Central memory CD8-positive, alpha-beta T cell (primary cell): Measurements from ENCODE around the gene CDKAL1.

Source experiments
- ATAC-seq: fragments of 150-1000 bp; cut with Tn5 transposase; replicated peaks from 2 replicates; pipeline ENCODE4 v1.10.0; 2022; ENCODE audit warnings: mild to moderate bottlenecking, moderate FRiP score, moderate number of reproducible peaks; ENCODE audit not compliant: poor library complexity, severe bottlenecking; ENCODE audit errors: extremely low read depth
- DNase-seq, 2 donors: peaks; one replicate each; pipeline ENCODE4 v3.0.0; 2021; ENCODE audit warnings: low spot score in 2 of 2
- H3K27ac Mint-ChIP-seq: one replicate; pipeline ENCODE4 v1.8.0; 2022; ENCODE audit warnings: low read depth, mild to moderate bottlenecking, moderate library complexity, mixed read lengths
- H3K27me3 Mint-ChIP-seq: one replicate; pipeline ENCODE4 v1.8.0; 2022; ENCODE audit warnings: mixed read lengths
- H3K36me3 Mint-ChIP-seq: one replicate; pipeline ENCODE4 v1.8.0; 2022; ENCODE audit warnings: mild to moderate bottlenecking, moderate library complexity, mixed read lengths; ENCODE audit not compliant: insufficient read depth
- H3K4me1 Mint-ChIP-seq: one replicate; pipeline ENCODE4 v1.8.0; 2022; ENCODE audit warnings: mixed read lengths
- H3K4me3 Mint-ChIP-seq: one replicate; pipeline ENCODE4 v1.8.0; 2022; ENCODE audit warnings: mild to moderate bottlenecking, moderate library complexity, mixed read lengths
- H3K9me3 Mint-ChIP-seq: one replicate; pipeline ENCODE4 v1.8.0; 2022; ENCODE audit warnings: mixed read lengths

The CDKAL1 gene

DNA sequence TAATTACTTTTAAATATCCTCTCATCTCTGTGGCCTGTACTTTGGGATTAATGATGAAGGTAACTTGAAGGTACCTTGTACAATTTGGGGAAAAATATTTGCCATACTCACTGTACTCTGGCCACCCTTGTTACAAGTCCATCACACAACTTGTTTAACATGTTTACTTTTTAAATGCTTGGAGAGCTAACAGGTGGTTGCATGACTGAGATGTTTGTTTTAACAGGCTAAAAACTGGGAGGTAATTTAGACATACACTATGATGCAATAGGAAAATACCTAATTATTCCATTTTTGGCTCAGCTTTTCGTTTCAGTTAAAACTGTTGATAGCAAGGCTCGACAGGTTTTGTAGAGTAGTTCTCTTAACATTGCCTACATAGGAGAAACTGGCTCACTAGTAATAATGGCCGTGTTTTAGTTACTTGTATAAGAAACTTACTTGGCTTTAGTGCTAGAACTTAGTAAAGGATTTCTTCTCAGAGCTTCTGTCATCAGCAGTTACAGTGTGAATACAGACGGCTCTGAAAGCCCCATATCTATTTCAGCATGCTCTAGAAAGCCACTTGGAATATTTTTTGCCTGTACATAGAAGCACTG is 569.5 kb downstream of the CDKAL1 start:
- no peak overlapping the region for H3K4me3 Mint-ChIP-seq
- peaks cover 2% of the 10 kb centered on the region for H3K36me3 Mint-ChIP-seq
- no peaks in the 10 kb centered on the region for H3K27me3 Mint-ChIP-seq
- no peak overlapping the region for H3K27ac Mint-ChIP-seq
- no peak for DNase-seq
- peaks cover 25% of the 10 kb centered on the region for H3K4me1 Mint-ChIP-seq
- no peak for ATAC-seq
- no peaks in the 10 kb centered on the region for H3K9me3 Mint-ChIP-seq

GRCh38 chr6:21104288-21104687 is 570.0 kb downstream of the CDKAL1 start:
- H3K36me3 Mint-ChIP-seq: peaks cover 2% of the 10 kb centered on the region
- DNase-seq: no peak
- H3K27ac Mint-ChIP-seq: no peak overlapping the region

GRCh38 chr6:21107796-21108195 is 573.5 kb downstream of the CDKAL1 start:
- peaks cover 2% of the 10 kb centered on the region for H3K36me3 Mint-ChIP-seq
- H3K4me3 Mint-ChIP-seq: no peak overlapping the region
- no peak for ATAC-seq
- no peak for DNase-seq
- no peaks in the 10 kb centered on the region for H3K4me1 Mint-ChIP-seq
- H3K9me3 Mint-ChIP-seq: no peaks in the 10 kb centered on the region
- no peak overlapping the region for H3K27ac Mint-ChIP-seq
- H3K27me3 Mint-ChIP-seq: no peaks in the 10 kb centered on the region

More at GRCh38 chr6:21104288-21104687, 570.0 kb downstream of the CDKAL1 start:
- Mint-ChIP-seq H3K4me3 (no peak overlapping the region), H3K9me3 (no peaks in the 10 kb centered on the region), H3K4me1 (peaks cover 24% of the 10 kb centered on the region), H3K27me3 (no peaks in the 10 kb centered on the region)
- ATAC-seq: no peak

GRCh38 chr6:21109391-21110178 is 575.3 kb downstream of the CDKAL1 start:
- ATAC-seq (no peak), DNase-seq (no peak)
- Mint-ChIP-seq H3K9me3 (no peaks in the 10 kb centered on the region), H3K4me3 (no peak overlapping the region), H3K36me3 (peaks cover 2% of the 10 kb centered on the region), H3K27me3 (no peaks in the 10 kb centered on the region), H3K4me1 (no peaks in the 10 kb centered on the region), H3K27ac (no peak overlapping the region)

GRCh38 chr6:21110684-21111083 is 576.4 kb downstream of the CDKAL1 start:
- Mint-ChIP-seq H3K4me1 (no peaks in the 10 kb centered on the region), H3K9me3 (no peaks in the 10 kb centered on the region), H3K4me3 (no peak overlapping the region), H3K27ac (no peak overlapping the region), H3K27me3 (no peaks in the 10 kb centered on the region), H3K36me3 (peaks cover 2% of the 10 kb centered on the region)
- no peak for ATAC-seq
- no peak for DNase-seq

GRCh38 chr6:21111093-21111725 is 577.0 kb downstream of the CDKAL1 start:
- Mint-ChIP-seq H3K36me3 (peaks cover 2% of the 10 kb centered on the region), H3K27ac (no peak overlapping the region), H3K27me3 (no peaks in the 10 kb centered on the region), H3K9me3 (no peaks in the 10 kb centered on the region), H3K4me1 (no peaks in the 10 kb centered on the region), H3K4me3 (no peak overlapping the region)
- ATAC-seq: no peak
- DNase-seq: no peak

- ATAC-seq (no peak), DNase-seq (no peak)
- no peak overlapping the region for H3K4me3 Mint-ChIP-seq
- no peak overlapping the region for H3K27ac Mint-ChIP-seq
- H3K9me3 Mint-ChIP-seq: no peaks in the 10 kb centered on the region
- no peaks in the 10 kb centered on the region for H3K27me3 Mint-ChIP-seq
- no peaks in the 10 kb centered on the region for H3K4me1 Mint-ChIP-seq
- H3K36me3 Mint-ChIP-seq: no peaks in the 10 kb centered on the region
Measured at GRCh38 chr6:21115111-21115510, 580.9 kb downstream of the CDKAL1 start.

DNA sequence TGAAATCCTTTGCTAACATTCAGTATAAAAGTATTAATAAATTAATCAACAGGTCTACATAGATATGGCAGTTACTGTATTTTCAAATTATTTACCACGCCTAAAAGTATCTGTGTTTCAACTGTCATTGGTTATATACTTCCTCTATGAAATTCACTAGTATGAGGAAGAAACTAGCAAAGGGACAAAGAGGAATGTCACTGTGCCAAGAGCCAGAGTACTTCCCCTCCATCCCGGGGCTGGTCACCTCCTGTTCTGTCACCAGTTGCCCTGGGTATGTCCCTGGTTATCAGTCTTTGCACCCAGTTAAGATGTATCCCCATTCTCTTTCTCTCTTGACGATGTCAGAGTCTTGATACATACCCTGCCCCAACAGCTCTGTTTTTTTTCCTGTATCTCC is 582.5 kb downstream of the CDKAL1 start:
- Mint-ChIP-seq H3K27me3 (no peaks in the 10 kb centered on the region), H3K4me3 (no peak overlapping the region), H3K27ac (no peak overlapping the region), H3K36me3 (no peaks in the 10 kb centered on the region), H3K4me1 (no peaks in the 10 kb centered on the region), H3K9me3 (no peaks in the 10 kb centered on the region)
- ATAC-seq (no peak), DNase-seq (no peak)

- H3K27me3 Mint-ChIP-seq: no peaks in the 10 kb centered on the region
- H3K4me3 Mint-ChIP-seq: no peak overlapping the region
- no peaks in the 10 kb centered on the region for H3K36me3 Mint-ChIP-seq
- ATAC-seq: no peak
- no peaks in the 10 kb centered on the region for H3K9me3 Mint-ChIP-seq
- no peak overlapping the region for H3K27ac Mint-ChIP-seq
- no peak for DNase-seq
- H3K4me1 Mint-ChIP-seq: no peaks in the 10 kb centered on the region
Measured at GRCh38 chr6:21118216-21118780, 584.0 kb downstream of the CDKAL1 start.

GRCh38 chr6:21121636-21122136 is 587.4 kb downstream of the CDKAL1 start:
- Mint-ChIP-seq H3K27me3 (no peaks in the 10 kb centered on the region), H3K4me3 (no peak overlapping the region), H3K36me3 (peaks cover 2% of the 10 kb centered on the region), H3K9me3 (no peaks in the 10 kb centered on the region), H3K4me1 (no peaks in the 10 kb centered on the region), H3K27ac (no peak overlapping the region)
- ATAC-seq (no peak), DNase-seq (no peak)

DNA sequence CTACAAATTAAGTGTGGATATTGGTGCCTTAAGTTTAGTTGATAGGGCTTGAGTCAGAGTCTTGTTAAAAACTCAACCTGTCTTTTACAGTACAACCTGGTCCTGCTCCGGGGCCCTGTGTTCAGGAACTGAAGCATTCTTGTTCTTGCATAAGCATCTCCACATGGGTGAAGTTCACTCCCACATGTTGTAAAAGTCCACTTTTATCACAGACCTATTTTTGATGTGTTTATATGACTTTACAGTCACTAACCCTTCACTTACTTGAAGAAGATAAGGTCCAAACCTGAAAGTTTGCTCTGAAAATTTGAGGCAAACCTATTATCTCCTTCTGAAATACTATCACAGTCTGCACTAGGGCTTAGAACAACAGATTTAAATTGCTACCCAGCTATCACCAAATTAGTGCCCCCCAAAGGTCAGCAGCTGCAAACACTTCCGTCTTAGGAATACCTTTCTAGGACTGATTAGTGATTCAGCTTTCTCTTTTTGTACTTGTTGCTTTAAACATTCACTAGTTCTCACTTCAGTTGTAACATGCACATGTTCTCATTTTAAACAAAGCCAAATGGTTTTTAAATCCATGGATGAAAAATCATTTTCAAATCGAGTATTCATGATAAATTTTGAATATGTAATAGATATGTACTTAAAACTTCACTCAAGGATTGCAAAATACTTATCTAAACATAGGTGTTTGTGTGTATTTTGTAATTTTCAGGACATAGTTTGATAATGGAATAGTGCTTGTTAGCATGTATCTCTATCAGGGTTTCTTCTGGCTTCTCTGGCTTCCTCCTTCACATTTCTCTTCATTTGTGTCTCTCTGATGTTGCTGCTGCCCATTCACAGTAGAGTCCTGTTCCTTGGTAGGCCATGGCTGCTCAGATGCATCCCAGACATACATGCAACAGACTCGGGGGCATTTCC is 589.5 kb downstream of the CDKAL1 start:
- Mint-ChIP-seq H3K4me1 (no peaks in the 10 kb centered on the region), H3K9me3 (no peaks in the 10 kb centered on the region), H3K36me3 (peaks cover 2% of the 10 kb centered on the region), H3K4me3 (no peak overlapping the region), H3K27me3 (no peaks in the 10 kb centered on the region), H3K27ac (no peak overlapping the region)
- ATAC-seq: no peak
- no peak for DNase-seq

GRCh38 chr6:21128601-21129000 is 594.3 kb downstream of the CDKAL1 start:
- DNase-seq: no peak
- H3K27me3 Mint-ChIP-seq: no peaks in the 10 kb centered on the region
- no peaks in the 10 kb centered on the region for H3K9me3 Mint-ChIP-seq
- no peak for ATAC-seq
- no peaks in the 10 kb centered on the region for H3K4me1 Mint-ChIP-seq
- H3K4me3 Mint-ChIP-seq: no peak overlapping the region
- no peak overlapping the region for H3K27ac Mint-ChIP-seq
- peaks cover 4% of the 10 kb centered on the region for H3K36me3 Mint-ChIP-seq
